Measurements from ENCODE around the gene HAPSTR1. TPM values are rescaled to one million over a fixed set of nuclear protein-coding genes. Genes with fewer than 3 reads are reported as not detected.

The HAPSTR1 gene
- total RNA-seq, 1 experiment from 2014 or later = 88.9 TPM

GRCh38 chr16:9046667-9047055 lies 44.8 kb upstream of the HAPSTR1 start:
- Mint-ChIP-seq H3K36me3 (ENCODE audit: insufficient read depth, unreplicated experiment) (no peaks in the 10 kb centered on the region), H3K4me3 (ENCODE audit: unreplicated experiment) (no peak overlapping the region), H3K27me3 (ENCODE audit: insufficient read depth, unreplicated experiment) (no peaks in the 10 kb centered on the region), H3K27ac (ENCODE audit: low read depth, unreplicated experiment) (no peak overlapping the region), H3K9me3 (ENCODE audit: unreplicated experiment) (no peaks in the 10 kb centered on the region), H3K4me1 (ENCODE audit: insufficient read depth, unreplicated experiment) (peaks cover 15% of the 10 kb centered on the region)
- no TSS peak for BruUV-seq (replicated peaks)
- no peak for DNase-seq (ENCODE audit: unreplicated experiment)
- ChIA-PET POLR2A (interaction anchor here (1.0 to 1.9 kb wide), 5 partner anchors 17 to 56 kb away, joined by 3 to 9 read pairs (median 7); no protein-coding TSS in a partner anchor), CTCF (interaction anchor here (0.6 to 2.1 kb wide), 8 partner anchors 10 to 95 kb away, joined by 3 to 15 read pairs (median 4); no protein-coding TSS in a partner anchor)
- no peak for TF ChIP-seq CTCF (IDR thresholded peaks at IDR 0.05; ENCODE audit: unreplicated experiment)
- intact Hi-C loops (cut with micrococcal nuclease) = no loop called here

GRCh38 chr16:9047689-9048301 lies 43.6 kb upstream of the HAPSTR1 start:
- no TSS peak for BruUV-seq (replicated peaks)
- intact Hi-C loops (cut with micrococcal nuclease) = no loop called here
- ChIA-PET CTCF (interaction anchor here (0.6 to 2.1 kb wide), 8 partner anchors 9 to 1906 kb away, joined by 3 to 15 read pairs (median 6); no protein-coding TSS in a partner anchor), POLR2A (interaction anchor here (0.7 to 1.9 kb wide), 11 partner anchors 10 to 179 kb away, joined by 3 to 9 read pairs (median 4); partner anchors contain the start of genes CARHSP1 and HAPSTR1)
- Mint-ChIP-seq H3K4me1 (ENCODE audit: insufficient read depth, unreplicated experiment) (peaks cover 15% of the 10 kb centered on the region), H3K27me3 (ENCODE audit: insufficient read depth, unreplicated experiment) (no peaks in the 10 kb centered on the region), H3K36me3 (ENCODE audit: insufficient read depth, unreplicated experiment) (no peaks in the 10 kb centered on the region), H3K4me3 (ENCODE audit: unreplicated experiment) (no peak overlapping the region), H3K9me3 (ENCODE audit: unreplicated experiment) (no peaks in the 10 kb centered on the region), H3K27ac (ENCODE audit: low read depth, unreplicated experiment) (peak overlapping the region; percentile 72)
- DNase-seq (ENCODE audit: unreplicated experiment) = peak; percentile 99
- TF ChIP-seq CTCF (IDR thresholded peaks at IDR 0.05; ENCODE audit: unreplicated experiment) = no peak

- TF ChIP-seq CTCF (IDR thresholded peaks at IDR 0.05; ENCODE audit: unreplicated experiment) = no peak
- H3K4me3 Mint-ChIP-seq (ENCODE audit: unreplicated experiment) = no peak overlapping the region
- POLR2A ChIA-PET = interaction anchor here (0.7 to 1.9 kb wide), 9 partner anchors 10 to 54 kb away, joined by 3 to 9 read pairs (median 7); partner anchors contain the start of gene HAPSTR1
Measured at GRCh38 chr16:9048302-9048700, 43.1 kb upstream of the HAPSTR1 start.

GRCh38 chr16:9049241-9049640 lies 42.2 kb upstream of the HAPSTR1 start:
- Mint-ChIP-seq H3K27ac (ENCODE audit: low read depth, unreplicated experiment) (no peak overlapping the region), H3K36me3 (ENCODE audit: insufficient read depth, unreplicated experiment) (no peaks in the 10 kb centered on the region), H3K4me3 (ENCODE audit: unreplicated experiment) (no peak overlapping the region), H3K27me3 (ENCODE audit: insufficient read depth, unreplicated experiment) (no peaks in the 10 kb centered on the region), H3K4me1 (ENCODE audit: insufficient read depth, unreplicated experiment) (peaks cover 15% of the 10 kb centered on the region), H3K9me3 (ENCODE audit: unreplicated experiment) (no peaks in the 10 kb centered on the region)
- intact Hi-C loops (cut with micrococcal nuclease) = loop anchor here (1.0 kb wide), 1 partner anchor 42 kb away; the partner anchor contains the start of gene HAPSTR1
- CTCF ChIA-PET = interaction anchor here (1.5 kb wide), 1 partner anchor 8 kb away, joined by 7 read pairs; no protein-coding TSS in a partner anchor
- DNase-seq (ENCODE audit: unreplicated experiment) = peak; percentile 29
- no TSS peak for BruUV-seq (replicated peaks)
- TF ChIP-seq CTCF (IDR thresholded peaks at IDR 0.05; ENCODE audit: unreplicated experiment) = no peak
- POLR2A ChIA-PET = no interaction called here

More at GRCh38 chr16:9048302-9048700, 43.1 kb upstream of the HAPSTR1 start:
- no peak for DNase-seq (ENCODE audit: unreplicated experiment)
- no peaks in the 10 kb centered on the region for H3K36me3 Mint-ChIP-seq (ENCODE audit: insufficient read depth, unreplicated experiment)
- no peaks in the 10 kb centered on the region for H3K9me3 Mint-ChIP-seq (ENCODE audit: unreplicated experiment)
- H3K4me1 Mint-ChIP-seq (ENCODE audit: insufficient read depth, unreplicated experiment) = peaks cover 15% of the 10 kb centered on the region
- H3K27ac Mint-ChIP-seq (ENCODE audit: low read depth, unreplicated experiment) = peak overlapping the region; percentile 72
- BruUV-seq (replicated peaks) = no TSS peak
- H3K27me3 Mint-ChIP-seq (ENCODE audit: insufficient read depth, unreplicated experiment) = no peaks in the 10 kb centered on the region
- CTCF ChIA-PET = interaction anchor here (0.7 to 2.1 kb wide), 5 partner anchors 15 to 1906 kb away, joined by 3 to 15 read pairs (median 7); no protein-coding TSS in a partner anchor
- intact Hi-C loops (cut with micrococcal nuclease) = no loop called here
